HG02970 (cell line): Measurements from ENCODE around the gene FDXR.

Experiments used
- ATAC-seq: cut with Tn5 transposase; IDR thresholded peaks from one replicate; pipeline ENCODE4 v1.9.1; 2021; ENCODE audit warnings: mild to moderate bottlenecking, moderate library complexity, moderate number of reproducible peaks; ENCODE audit not compliant: unreplicated experiment, low FRiP score

FDXR gene

DNA sequence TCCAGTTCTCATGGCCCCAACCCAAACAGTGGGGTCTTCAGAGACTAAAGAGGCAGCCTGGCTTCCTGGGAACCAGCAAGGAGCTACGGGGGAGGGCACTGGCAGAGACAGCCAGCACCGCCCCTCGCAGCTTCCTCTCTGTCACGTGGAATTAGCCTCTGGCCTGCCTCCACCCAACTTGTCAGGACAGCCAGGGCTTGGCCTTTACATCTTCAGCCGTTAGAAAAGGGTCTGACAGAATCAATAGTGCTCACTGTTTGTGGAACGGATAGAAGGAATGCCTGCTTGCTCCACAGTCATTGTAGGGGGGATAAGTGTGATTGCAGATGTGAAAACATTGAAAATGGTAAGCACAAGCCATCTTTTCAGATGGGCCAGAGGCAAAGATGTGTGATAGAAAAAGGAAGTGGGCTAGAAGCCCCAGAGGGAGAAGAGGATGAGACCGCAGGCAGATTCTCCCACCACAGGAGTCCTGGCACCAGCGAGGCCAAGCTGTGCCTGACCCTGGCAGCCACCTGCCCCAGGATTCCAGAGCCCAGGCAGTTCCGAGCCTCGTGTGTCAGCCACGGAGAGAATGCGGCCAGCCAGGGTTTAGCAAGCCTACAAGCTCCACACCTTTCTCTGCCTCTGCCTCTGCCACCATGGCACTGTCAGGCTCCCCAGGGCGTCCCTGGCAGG, 31.7 kb downstream of the FDXR start:
- ATAC-seq: no peak

GRCh38 chr17:74839990-74840852, 32.6 kb downstream of the FDXR start:
- ATAC-seq: no peak

GRCh38 chr17:74838274-74838673, 34.5 kb downstream of the FDXR start:
- ATAC-seq: no peak

GRCh38 chr17:74836691-74837467, 35.9 kb downstream of the FDXR start:
- ATAC-seq: no peak

GRCh38 chr17:74836191-74836590, 36.6 kb downstream of the FDXR start:
- ATAC-seq: no peak

- ATAC-seq: no peak
Measured at GRCh38 chr17:74833501-74834377, 39.1 kb downstream of the FDXR start.

GRCh38 chr17:74832421-74832820, 40.4 kb downstream of the FDXR start:
- no peak for ATAC-seq

DNA sequence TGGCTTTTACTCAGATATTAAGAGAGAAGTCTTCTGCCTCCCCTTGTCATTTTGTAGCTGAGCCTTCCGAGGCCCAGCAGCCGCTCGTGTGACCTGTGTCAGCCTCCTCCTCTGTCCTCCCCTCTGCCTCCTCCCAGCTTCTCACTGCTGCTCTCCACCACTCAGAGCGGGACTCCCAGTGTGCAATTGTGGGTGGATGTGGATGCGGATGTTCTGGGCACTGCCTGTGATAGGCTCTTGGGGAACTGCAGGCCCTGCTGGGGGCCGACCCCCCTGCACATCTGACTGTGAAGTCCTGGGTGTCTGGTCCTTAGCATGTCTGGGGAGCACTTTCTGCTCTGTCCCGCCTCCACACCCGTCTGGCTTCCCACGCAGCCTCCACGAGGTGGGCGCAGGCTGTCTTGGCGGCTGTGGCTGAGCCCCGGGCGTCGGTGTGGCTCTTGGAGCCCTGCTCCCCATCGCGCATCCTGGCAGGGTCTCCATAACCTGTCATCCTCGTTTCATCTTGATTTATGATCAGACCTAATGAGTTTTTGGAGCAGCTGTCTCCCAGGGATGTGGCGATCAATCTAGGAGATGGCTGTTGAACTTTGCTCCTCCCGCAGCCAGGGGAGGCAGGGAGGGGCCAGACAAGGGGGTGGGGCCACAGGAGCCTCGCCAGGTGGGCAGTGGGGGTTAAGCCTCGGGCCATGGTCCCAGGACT, 41.2 kb downstream of the FDXR start:
- ATAC-seq: no peak

- ATAC-seq: no peak
Measured at GRCh38 chr17:74830861-74831260, 41.9 kb downstream of the FDXR start.

GRCh38 chr17:74827800-74828199, 45.0 kb downstream of the FDXR start:
- no peak for ATAC-seq

- ATAC-seq: no peak
Measured at GRCh38 chr17:74825952-74826719, 46.7 kb downstream of the FDXR start.

DNA sequence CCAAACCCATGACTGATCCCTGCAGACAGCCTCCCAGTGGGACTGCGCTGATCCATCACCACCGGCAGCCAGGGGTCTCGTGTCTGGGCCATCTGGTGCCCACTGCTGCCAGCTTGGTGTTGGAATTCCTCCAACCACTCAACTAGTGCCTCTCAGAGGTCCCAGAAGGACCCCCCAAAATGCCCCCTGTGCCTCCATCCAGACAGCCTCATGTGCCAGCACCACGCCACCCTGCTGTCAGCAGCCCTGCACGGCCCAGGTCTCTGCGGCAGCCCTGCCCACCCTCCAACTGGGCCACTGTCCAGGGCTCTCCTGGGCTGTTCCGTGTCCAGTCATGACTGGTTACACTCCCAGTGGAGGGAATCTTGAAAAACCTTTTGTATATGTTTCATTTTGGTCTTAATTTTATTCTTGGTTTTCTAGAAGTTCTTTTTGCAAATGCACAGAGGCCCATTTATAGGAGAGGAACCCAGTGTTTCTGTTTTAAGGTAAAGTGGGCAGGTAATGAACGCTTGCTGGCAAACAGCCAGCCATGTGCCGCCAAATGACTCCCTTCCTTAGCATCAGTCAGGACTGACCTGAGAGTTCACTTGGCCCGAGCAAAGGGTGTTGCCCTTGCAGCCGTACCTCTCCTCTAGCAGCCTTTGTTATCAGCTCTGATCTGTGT, 47.7 kb downstream of the FDXR start:
- ATAC-seq: no peak

DNA sequence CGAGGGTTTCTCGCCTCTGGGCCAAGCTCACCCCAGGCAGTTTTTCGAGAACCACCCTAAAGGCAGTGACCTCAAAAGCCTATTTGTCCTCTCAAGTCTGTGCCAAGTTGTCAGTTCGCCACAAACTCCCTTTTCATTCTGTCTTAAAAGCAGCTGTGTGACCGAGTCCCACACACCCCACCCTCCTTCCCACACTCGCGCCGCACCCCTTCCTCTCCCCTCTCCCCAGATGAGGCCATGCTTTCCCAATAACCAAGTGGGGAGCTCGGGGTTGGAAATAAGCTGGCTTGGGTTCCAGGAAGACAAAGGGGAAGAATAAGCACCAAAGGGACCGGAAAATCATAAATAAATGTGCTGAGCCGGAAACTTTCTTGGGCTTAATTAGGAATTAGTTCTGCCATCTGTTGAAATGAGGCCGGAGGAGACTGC, 49.8 kb downstream of the FDXR start:
- ATAC-seq: no peak

- ATAC-seq: no peak
Measured at GRCh38 chr17:74822335-74822938, 50.4 kb downstream of the FDXR start.

DNA sequence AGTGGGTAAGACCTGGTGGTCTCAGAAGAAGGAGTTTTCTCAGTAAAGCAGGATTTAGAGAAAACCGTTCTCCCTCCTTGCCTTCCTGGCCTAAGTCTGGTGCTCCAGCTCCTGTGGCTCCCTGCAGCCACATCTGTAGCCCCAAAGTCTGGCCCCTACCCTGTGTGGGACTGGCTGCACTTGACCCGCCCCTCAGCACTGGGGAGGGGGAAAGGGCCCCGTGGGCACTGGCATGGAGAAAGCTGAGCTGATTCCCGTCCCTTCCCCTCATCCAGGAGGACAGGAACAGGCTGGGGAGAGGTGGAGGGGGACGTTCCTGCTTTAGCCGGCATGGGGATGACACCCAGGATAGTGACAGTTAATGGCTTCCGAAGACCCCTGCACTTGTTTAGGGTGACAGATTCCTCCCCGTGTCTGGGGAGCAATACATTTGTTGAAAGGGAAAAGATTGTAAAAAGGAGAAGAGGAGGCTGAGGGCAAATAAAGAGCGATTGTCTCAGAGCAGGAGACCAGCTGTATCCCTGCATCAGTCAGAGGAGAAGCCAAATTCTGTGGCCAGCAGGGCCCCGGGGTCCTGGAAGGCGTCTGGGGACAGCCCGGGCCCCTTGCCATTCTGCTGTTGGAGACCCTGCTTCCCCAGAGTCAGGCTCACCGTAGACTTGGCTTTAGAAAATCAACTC, 51.0 kb downstream of the FDXR start:
- ATAC-seq: no peak

- no peak for ATAC-seq
Measured at GRCh38 chr17:74819801-74820436, 52.9 kb downstream of the FDXR start.
